Stimulated activated CD4-positive, alpha-beta T cell treated with anti-CD3 and anti-CD28 coated beads, Interleukin-15, amount 100 ng/mL, for 48 hours (primary cell): Measurements from ENCODE around the gene CDCP1.

Source experiments
- DNase-seq, 2 donors: peaks; one replicate each; pipeline ENCODE4 v3.0.0-alpha.2; 2020; ENCODE audit warnings: low read depth in 2 of 2

The CDCP1 gene, protein sequence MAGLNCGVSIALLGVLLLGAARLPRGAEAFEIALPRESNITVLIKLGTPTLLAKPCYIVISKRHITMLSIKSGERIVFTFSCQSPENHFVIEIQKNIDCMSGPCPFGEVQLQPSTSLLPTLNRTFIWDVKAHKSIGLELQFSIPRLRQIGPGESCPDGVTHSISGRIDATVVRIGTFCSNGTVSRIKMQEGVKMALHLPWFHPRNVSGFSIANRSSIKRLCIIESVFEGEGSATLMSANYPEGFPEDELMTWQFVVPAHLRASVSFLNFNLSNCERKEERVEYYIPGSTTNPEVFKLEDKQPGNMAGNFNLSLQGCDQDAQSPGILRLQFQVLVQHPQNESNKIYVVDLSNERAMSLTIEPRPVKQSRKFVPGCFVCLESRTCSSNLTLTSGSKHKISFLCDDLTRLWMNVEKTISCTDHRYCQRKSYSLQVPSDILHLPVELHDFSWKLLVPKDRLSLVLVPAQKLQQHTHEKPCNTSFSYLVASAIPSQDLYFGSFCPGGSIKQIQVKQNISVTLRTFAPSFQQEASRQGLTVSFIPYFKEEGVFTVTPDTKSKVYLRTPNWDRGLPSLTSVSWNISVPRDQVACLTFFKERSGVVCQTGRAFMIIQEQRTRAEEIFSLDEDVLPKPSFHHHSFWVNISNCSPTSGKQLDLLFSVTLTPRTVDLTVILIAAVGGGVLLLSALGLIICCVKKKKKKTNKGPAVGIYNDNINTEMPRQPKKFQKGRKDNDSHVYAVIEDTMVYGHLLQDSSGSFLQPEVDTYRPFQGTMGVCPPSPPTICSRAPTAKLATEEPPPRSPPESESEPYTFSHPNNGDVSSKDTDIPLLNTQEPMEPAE

DNA sequence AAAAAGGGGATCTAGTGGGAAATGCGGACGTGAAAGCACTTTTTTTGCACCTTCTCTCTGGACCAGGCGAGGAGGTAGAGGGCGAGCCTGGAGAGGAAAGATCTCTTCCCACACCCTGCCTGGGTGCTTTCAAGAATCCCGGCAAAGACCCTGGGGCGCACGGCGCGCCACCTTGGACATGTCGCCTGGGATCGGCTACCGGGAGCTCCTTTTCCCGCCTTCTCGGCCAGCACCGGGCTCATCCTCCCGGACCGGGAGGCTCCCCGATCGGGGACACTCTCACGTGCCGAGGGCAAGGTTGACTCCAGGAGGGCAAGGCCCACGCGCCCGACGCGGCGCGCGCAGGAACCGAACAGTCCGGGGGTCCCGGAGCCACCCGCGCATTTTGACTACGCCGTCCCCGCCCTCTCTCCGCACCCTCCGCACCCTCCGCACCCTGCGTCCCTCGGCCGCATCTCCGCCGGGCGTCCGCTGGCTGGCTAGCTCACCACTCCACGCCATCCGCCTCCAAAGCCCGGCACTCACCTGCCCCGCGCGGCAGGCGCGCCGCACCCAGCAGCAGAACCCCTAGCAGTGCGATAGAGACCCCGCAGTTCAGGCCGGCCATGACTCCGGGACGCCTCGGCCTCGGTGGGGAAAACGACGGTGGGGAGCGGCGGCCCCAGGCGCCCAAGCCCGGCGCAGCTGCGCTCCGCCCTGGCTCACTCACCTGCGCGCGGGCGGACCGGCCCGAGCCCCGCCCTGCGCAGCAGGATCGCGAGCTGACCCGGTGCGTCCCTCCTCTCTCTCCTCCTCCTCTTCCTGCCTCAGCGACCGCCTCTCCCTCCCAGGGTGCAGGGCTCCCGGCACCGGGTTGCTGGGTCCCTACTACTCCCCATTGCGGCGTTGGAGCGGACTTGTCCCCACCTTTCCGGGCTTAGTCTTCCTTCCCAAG is at the start of gene CDCP1:
Gene CDCP1, minus strand, starts transcription at position 698 of the 934 bp plus-strand sequence. Its CDS starts 91 bp downstream, at position 607.
- no peak for DNase-seq

DNA sequence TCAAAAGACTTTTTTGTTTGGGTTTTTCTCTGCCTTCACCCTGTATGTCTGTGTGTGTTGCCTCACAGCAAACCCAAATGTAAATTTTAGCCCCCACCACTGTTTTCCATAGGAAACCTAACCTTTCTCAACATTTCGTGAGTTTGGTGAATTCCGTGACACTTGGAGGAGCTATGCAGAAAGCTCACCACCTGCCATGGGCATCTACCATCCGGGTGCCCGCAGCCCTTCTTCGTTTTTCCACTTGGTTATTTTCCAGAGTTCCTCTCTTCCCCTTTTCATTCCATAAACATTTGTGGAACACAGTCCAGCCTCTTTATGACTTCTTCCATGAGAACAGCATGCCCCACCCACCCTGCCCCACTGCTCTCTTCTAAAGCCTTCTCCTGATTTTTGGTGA is 48.6 kb upstream of the CDCP1 start:
- DNase-seq: no peak

DNA sequence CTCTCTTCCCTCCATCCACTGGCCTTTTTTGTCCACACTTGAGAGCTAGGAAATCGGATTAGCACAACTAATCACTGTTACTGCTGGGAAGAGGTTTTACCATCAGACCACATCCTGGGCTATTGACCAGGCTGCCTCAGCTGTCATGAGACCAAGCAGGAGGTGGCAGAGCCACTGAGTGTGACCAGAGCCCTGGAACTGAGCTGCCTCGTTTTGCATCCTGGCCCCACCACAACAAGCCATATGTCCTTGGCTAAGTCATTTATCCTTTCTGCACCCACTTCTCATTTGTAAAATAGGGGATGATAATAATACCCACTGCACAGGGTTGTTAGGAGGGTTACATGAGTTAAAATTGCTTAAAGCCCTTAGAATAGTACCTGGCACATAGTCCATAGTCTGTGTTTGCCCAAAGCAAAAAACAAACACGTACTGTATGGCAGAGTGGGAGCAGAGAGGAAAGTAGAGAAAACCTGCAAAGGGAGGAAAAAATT is 45.8 kb upstream of the CDCP1 start:
- no peak for DNase-seq

DNA sequence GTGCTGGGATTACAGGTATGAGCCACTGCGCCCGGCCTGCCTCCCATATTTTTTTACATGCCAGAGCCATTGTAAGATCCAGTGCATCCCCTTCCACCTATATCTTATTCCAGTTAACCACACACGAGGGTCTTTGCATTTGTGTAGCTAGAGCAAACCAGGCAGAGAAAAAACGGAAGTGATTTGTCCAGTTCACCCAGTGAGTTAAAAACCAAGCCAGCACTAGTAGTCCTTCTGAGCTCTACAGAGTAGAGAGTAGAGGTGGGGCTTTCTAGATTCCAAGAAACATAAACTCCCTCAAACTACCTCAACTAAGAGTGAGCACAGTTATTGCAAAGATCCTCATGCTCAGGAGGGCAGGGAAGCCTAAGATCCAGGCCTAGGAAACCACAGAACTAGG is 45.2 kb upstream of the CDCP1 start:
- no peak for DNase-seq

DNA sequence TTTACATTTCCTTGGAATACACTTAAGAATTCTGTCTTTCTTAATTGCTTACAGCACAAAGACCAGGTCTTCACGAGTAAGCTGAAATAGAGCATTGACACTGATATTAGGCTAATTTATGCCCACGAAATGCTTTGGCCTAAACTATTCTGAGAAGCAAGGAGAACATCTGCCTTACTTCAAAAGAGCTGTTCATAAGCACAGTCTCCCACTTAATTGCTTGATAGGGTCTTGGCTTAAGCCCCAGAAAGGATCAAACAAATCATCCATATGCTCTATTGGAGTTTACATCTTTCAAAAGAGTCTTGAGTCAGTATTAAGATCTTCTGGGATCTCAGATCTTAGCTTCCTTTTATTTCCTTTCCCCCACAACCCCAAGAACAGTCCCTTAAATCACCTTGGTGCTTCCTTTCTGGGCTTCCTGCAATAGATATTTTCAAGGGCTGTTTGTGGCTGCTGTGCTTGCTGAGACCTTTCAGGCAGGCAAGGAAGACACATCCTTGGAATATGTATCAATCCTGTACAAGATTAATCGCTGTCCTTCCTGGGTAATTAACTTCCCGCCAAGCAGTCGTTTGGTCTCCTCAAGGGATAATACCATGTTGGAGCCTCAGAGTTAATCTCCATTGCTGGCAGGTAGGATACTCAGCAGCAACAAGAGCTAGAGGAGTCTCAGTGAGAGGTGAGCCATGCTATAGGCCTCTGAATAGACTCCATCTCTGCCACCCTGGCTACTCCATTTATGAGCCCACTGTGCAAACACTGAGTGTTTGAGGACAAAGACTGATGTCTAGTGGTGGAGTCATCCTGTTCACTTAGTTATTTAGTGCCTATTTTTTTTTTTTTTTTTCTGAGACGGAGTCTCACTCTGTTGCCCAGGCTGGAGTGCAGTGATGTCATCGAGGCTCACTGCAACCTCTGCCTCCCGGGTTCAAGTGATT is 42.8 kb upstream of the CDCP1 start:
- DNase-seq: no peak

DNA sequence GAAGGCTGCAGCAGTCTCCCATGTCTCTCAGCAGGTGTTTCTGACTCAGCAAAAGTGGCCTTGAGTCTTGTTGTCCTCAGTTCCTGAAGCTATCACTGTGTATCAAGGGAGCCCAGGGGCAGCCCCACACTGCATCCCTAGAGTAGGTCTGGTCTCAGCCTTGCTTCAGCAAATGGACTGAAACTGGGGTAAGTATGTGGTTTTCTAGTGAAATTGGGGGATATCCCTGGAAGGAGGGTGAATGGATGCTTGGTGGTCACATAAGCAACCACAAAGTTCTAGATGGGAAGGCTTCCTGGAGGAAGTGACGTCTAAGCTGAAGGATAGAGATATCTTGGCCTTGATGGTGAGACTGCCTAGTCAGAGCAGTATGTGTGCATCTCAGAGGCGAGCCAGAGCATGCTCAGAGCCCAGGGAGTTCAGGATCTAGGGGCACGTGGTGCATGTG is 41.5 kb upstream of the CDCP1 start:
- no peak for DNase-seq

DNA sequence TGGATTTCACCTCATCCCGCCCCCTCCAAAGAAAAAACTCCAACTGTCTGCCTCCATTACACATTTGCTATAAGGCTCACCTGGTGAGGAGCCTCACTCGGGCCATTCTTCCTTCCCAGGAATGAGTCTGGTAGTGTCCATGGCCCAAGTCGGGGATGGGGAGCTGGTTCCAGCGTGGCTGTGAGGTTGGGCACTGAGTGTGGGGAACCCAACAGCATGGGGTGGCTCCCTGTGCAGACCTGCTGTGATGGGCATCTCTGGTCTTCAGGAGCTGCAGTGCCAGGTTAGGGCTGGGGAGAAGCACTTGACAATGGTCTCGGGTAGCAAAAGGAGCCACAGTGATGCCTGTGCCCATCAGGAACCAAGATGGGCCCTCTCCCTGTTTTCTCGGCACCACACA is 40.7 kb upstream of the CDCP1 start:
- no peak for DNase-seq

DNA sequence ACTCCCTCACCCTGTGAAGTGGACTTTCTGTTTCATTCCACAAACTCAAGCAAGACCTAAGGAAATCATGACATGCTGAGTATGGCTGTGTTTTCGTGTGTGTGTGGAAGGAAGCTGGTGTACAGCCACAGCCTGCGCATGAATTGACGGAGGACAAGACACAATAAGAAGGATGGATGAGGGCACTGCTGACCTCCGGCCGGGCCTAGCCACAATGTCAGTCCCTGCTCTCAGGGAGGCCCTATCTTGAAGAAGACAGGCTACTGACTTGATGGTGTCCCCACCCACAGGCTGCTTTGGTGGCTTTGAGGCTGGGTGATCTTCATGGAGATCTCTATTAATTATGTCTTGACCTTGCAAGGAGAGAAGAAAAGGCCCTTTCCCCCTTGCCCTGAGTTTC is 39.3 kb upstream of the CDCP1 start:
- DNase-seq: no peak

DNA sequence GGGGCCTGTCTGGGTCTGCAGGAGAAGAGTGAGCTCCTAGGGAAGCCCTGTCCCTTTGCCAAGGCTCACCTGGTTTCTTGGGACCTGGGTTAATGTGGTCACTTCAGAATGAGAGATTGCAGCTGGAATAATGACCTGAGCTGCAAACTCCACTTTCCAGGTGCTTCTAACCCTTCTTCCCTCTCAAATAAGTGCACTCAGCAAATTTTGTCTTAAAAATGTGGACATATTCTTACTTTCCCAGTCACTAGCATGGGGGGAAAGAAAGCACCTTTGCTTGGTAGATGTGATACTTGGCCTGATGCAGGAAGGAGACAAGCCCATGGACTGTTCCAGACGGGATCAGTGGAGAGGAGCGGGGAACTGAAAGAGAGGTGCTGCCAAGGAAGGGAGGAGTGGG is 38.9 kb upstream of the CDCP1 start:
- DNase-seq: no peak

DNA sequence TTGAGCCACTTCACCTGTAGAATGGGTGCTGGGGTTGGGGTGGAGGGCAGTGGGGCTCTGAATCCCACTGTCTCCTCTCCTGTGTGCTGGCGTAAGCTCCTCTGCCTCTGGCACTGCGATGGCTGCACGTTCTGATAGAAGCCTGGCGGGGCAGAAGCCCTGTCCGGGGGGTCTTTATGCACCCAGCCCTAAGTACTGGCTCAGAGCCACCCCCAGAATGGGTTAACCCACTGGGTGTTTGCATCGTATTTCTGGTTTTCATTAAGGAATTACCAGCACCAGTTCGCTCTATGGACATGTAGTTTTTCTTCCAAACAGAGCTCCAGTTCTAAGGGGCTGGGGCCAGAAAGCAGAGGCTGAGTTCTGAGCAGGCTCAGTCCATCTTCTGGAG is 37.7 kb upstream of the CDCP1 start:
- no peak for DNase-seq

DNA sequence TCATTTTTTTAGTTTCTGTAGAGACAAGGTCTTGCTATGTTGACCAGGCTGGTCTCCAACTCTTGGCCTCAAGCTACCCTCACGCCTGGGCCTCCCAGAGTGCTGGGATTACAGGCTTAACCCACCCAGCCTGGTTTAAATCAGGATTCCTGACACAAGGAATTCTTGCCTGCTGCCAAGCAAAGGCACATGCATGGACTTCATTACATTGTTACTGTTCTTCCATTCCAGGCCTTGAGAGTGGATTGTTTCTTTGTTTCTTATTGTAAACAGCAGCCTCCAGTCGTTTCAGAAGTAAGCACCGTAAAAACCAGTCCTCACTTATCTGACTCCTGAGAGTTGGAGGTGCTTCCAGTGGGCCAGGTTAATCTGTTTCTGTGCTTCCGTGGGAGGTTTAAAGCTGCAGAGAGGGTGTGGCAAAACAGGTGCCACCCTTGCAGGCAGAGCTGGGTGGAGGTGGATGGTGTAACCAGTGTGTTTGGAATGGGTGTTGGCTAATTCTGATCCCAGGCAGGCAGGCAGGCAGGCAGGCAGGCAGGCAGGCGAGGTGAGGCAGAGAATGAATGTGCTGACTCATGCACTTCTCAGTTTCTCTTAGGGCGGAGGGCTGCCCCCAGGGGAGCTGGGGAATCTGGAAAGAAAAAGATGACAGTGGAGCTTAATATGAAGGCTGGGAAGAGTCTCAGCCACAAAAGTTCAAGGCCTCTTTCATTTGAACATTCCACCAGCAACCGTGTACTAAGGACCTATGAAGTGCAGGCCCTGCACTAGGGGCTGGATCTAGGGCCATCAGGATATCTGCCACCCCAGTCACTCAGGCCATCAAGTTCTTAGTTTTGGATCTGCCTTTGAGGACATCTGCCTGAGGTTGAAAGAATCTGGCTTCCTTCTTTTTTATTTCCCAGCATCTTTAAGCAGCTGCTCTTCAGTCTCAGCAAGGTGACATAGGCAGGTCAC is 37.0 kb upstream of the CDCP1 start:
- DNase-seq: no peak

DNA sequence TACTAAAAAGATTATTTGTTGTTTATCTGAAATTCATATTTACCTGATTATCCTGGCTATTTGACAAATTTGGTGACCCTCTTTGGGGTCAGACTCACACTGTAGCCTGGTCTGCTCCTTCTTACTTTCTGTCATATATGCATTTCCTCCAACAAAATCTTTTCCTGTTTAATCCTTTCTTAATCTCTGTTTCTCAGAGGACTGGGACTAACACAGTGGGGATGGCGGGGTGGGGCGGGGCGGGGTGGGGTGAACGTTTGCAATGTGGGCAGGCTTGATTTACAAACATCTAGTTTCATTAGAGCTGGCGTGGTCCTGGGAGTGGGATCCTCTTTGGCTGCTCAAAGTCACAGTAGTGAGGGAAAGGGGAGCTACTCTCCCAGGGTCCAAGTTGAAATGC is 35.3 kb upstream of the CDCP1 start:
- no peak for DNase-seq

DNA sequence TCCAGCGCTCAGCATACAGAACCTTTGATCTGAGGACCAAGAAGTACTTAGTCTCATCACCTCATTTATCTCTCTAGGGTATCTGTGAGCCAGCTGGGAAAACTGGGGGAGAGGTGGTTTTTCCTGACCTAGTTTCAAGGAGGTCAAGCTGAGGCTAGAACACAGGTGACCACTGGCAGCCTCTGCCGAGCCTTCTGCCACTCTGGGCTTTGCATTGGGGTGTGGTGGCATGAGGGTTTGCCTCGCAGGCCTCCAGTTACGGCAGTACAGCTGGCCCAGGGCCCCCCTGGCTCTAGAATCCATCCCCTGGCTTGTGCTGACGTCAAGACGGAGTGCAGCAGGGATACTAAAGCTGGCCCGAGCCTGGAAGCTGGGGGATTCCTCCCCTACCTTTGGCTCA is 34.7 kb upstream of the CDCP1 start:
- no peak for DNase-seq

DNA sequence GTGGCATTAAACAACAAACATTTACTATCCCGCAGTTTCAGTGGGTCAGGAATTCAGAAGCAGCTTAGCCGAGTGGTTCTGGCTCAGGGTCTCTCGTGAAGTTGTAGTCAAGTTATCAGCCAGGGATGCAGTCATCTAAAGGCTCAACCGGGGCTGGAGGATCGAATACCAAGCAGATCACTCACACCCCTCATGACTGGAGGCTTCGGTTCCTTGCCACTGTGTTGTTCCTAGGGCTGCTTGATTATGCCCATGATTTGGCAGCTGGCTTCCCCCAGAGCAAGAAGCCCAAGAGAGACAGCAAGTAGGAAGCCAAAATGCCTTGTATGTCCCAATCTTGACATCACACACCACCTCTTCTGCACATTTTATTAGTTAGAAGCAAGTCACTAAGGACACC is 33.9 kb upstream of the CDCP1 start:
- DNase-seq: no peak

DNA sequence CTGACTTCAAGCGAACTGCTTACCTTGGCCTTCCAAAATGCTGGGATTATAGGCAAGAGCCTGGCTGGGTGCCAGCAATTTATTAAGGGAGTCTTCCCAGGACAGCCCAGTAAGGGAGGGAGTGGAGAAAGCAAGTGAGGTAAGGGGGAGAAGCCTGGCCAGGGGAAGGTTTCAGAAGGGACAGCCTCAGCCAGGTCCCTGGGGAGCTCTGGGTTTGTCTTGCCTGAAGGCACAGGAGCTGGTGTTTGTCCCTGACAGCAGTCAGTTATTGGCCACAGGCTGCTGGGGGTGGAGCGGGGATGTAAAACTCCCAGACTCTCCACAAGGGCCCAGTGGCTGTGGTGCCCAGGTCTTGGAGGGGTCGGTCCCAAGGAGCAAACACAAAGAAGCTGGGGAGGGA is 33.0 kb upstream of the CDCP1 start:
- DNase-seq: no peak

DNA sequence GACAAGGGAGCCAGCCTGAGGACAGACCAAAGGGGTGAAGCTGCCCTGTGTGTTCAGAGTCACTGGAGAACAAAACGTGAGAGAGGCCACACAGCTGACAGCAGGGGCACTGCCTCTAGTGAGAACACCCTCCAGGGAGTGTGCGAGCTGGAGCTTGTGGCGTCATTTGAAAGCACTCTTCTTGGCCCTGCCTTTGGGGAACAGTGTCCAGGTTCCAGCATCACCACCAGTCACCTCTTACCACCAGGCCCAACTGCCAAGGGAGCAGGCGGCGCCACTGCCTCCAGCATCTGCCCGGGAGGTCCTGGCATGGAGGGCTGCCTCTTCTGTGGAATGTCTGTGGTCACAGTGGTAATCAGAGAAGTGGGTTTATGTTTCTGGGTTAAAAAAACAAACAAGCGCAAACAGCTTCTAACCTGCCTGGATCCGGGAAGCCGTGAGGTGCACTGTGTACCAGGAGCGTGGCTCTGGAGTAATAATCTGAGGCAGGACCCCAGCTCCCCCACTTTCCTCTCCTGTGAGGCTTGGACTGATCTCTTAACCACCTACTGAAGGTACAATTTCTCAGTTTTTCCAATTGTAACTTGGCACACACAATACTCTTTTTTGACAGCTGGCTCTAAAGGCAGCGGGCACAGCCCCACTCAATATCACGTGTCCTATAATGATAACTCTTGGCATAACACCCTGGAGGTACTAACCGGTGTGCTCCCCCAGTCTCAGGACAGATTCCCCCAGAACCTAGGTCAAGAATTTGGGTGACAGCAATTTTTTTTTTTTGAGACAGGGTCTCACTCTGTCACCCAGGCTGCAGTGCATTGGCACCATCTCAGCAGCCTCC is 32.2 kb upstream of the CDCP1 start:
- DNase-seq: no peak

DNA sequence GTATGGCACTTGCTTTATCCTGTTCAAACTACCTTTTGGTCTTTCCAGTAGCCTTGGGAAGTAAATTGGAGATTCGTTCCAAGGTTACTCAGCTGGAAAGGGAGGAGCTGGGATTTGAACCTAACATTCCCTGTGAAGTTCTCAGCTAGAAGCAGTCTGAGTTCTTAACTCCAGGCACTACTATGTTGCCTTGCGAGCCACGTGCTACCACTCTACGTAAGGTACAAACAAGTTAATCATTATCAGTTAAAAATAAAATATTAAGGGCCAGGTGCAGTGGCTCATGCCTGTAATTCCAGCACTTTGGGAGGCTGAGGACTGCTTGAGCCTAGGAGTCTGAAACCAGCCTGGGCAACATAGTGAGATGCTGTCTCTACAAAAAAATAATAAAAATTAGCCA is 30.7 kb upstream of the CDCP1 start:
- DNase-seq: no peak

DNA sequence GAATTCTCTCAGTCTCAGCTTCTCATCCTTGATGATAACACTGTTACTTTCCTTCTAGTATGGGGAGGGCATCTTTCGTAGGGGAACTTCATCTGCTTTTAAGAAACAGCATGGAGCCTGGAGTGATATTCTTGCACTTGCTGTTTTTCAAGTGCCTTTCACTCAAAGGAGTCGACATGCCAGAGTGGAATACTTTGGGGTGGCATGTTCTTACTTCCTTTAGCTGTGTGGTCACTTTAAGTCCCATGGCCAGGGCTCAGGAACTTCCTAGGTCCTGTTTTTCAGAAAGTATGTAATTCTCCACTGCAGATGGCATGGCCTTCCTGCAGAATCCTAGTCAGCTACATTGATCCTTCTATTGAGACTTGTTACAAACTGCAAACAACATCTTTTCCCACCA is 28.1 kb upstream of the CDCP1 start:
- no peak for DNase-seq

DNA sequence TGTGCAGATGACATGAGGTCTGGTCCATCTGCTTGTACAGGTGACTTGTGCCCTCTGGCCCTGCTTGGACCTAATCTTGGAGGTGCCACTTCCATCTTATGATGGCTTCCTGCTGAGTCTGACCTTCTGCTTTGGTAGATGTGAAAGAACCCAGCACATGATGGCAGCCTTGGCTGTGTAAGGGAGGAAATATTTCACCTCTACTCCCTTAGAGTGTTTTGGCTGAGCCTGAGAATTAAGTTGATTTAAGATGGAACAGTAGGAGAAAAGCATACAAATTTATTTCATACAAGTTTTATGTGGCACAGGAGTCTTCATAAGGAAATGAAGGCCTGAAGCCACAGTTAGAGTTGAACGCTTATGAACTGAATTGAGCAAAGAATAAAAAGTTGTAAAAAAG is 27.6 kb upstream of the CDCP1 start:
- DNase-seq: no peak
